CD4-positive, alpha-beta T cell treated with Interleukin-21 for 1 hour (primary cell): ENCODE data around the gene TAS2R43.
"Not testable (repeated sequence)": the region's sequence is repeated elsewhere in the genome, so short reads cannot be mapped to it uniquely, and the experiment has no call there.

ENCODE experiments used
- DNase-seq: peaks from one replicate; pipeline ENCODE4 v3.0.0-alpha.2; 2020

Gene TAS2R43

GRCh38 chr12:11092128-11092527, at the start of gene TAS2R43:
TAS2R43 (minus strand) TSS chr12:11092313; CDS start chr12:11092229, 84 bp downstream.
- DNase-seq, result no peak

GRCh38 chr12:11136075-11136474, 44.0 kb upstream of the TAS2R43 start:
- no peak for DNase-seq

GRCh38 chr12:11134305-11134704, 42.2 kb upstream of the TAS2R43 start, which contains the start of gene TAS2R30:
TAS2R30 (minus strand) TSS chr12:11134644; CDS start chr12:11134244, 400 bp downstream.
- DNase-seq, result no peak

- no peak for DNase-seq
Measured at GRCh38 chr12:11133816-11134215, 41.7 kb upstream of the TAS2R43 start.

- no peak for DNase-seq
Measured at GRCh38 chr12:11133162-11133561, 41.0 kb upstream of the TAS2R43 start.

- DNase-seq, result no peak
Measured at GRCh38 chr12:11130999-11131398, 38.9 kb upstream of the TAS2R43 start.

- DNase-seq, result no peak
Measured at GRCh38 chr12:11130382-11130781, 38.3 kb upstream of the TAS2R43 start.

GRCh38 chr12:11114130-11114529, 22.0 kb upstream of the TAS2R43 start:
- not testable (repeated sequence) for DNase-seq

GRCh38 chr12:11111213-11111612, 19.1 kb upstream of the TAS2R43 start:
- DNase-seq, result not testable (repeated sequence)

- DNase-seq, result no peak
Measured at GRCh38 chr12:11108862-11109261, 16.7 kb upstream of the TAS2R43 start.

GRCh38 chr12:11107719-11108118, 15.6 kb upstream of the TAS2R43 start:
- DNase-seq, result no peak

- no peak for DNase-seq
Measured at GRCh38 chr12:11106288-11106687, 14.2 kb upstream of the TAS2R43 start.

- no peak for DNase-seq
Measured at GRCh38 chr12:11105546-11105945, 13.4 kb upstream of the TAS2R43 start.

GRCh38 chr12:11094910-11095309, 2.8 kb upstream of the TAS2R43 start:
- not testable (repeated sequence) for DNase-seq

- no peak for DNase-seq
Measured at GRCh38 chr12:11089246-11089645, 2.9 kb downstream of the TAS2R43 start.

- DNase-seq, result no peak
Measured at GRCh38 chr12:11085419-11085818, 6.7 kb downstream of the TAS2R43 start.

- no peak for DNase-seq
Measured at GRCh38 chr12:11081987-11082386, 10.1 kb downstream of the TAS2R43 start.

- no peak for DNase-seq
Measured at GRCh38 chr12:11078246-11078645, 13.9 kb downstream of the TAS2R43 start.

- DNase-seq, result no peak
Measured at GRCh38 chr12:11075642-11076041, 16.5 kb downstream of the TAS2R43 start.

GRCh38 chr12:11071414-11071813, 20.7 kb downstream of the TAS2R43 start:
- DNase-seq, result no peak

GRCh38 chr12:11070999-11071398, 21.1 kb downstream of the TAS2R43 start:
- no peak for DNase-seq

- DNase-seq, result no peak
Measured at GRCh38 chr12:11069854-11070365, 22.2 kb downstream of the TAS2R43 start.

GRCh38 chr12:11067514-11067913, 24.6 kb downstream of the TAS2R43 start:
- DNase-seq, result no peak

- not testable (repeated sequence) for DNase-seq
Measured at GRCh38 chr12:11062194-11062593, 29.9 kb downstream of the TAS2R43 start, which contains the start of gene TAS2R46. TAS2R46 (minus strand) TSS chr12:11062294; CDS start chr12:11062294, 0 bp downstream.

GRCh38 chr12:11059784-11060183, 32.3 kb downstream of the TAS2R43 start:
- no peak for DNase-seq
